Keratinocyte (primary cell): ENCODE data around the gene FAM120B. TPM values are rescaled to one million over a fixed set of nuclear protein-coding genes. Genes with fewer than 3 reads are reported as not detected.

Experiments
- DNase-seq: peaks from one replicate; pipeline ENCODE4 v3.0.0-alpha.2; 2011; ENCODE audit warnings: low read depth, missing footprints, low spot score
- FAIRE-seq: peaks from 2 replicates; lab custom pipeline; 2011; peaks lifted over from hg19 to GRCh38; lab: Jason Lieb, UNC
- H2AFZ ChIP-seq: 2 replicates; pipeline ENCODE4 v1.6.0; 2012; ENCODE audit warnings: low read length, control low read depth, inconsistent platforms; ENCODE audit not compliant: control insufficient read depth
- H3K27ac ChIP-seq: 2 replicates; pipeline ENCODE4 v1.5.1; 2011; ENCODE audit warnings: low read length; ENCODE audit not compliant: control insufficient read depth, insufficient read depth
- H3K27me3 ChIP-seq: 3 replicates; pipeline ENCODE4 v1.6.0; 2011; ENCODE audit warnings: low read length; ENCODE audit not compliant: control insufficient read depth, insufficient read depth; ENCODE audit errors: extremely low read depth
- H3K36me3 ChIP-seq, 2 experiments: 2 replicates in 1 of 2; 3 replicates in 1 of 2; pipeline ENCODE4 v1.5.1; 2011; ENCODE audit warnings: low read length in 2 of 2, mild to moderate bottlenecking in 1 of 2; ENCODE audit not compliant: control insufficient read depth in 2 of 2, insufficient read depth in 2 of 2; ENCODE audit errors: extremely low read depth in 1 of 2
- H3K4me1 ChIP-seq: 3 replicates; pipeline ENCODE4 v1.5.1; 2011; ENCODE audit warnings: low read length; ENCODE audit not compliant: control insufficient read depth, insufficient read depth; ENCODE audit errors: extremely low read depth
- H3K4me2 ChIP-seq: 3 replicates; pipeline ENCODE4 v1.6.0; 2011; ENCODE audit warnings: low read depth, low read length; ENCODE audit not compliant: control insufficient read depth, insufficient read depth; ENCODE audit errors: extremely low read depth
- H3K4me3 ChIP-seq, 3 experiments: fragments of 200-600 bp in 1 of 3; sonication (generic) in 1 of 3; 2 replicates in 2 of 3; 3 replicates in 1 of 3; pipeline ENCODE4 v1.5.1; 2011 to 2016; ENCODE audit warnings: low read length in 3 of 3, mild to moderate bottlenecking in 3 of 3, control low read depth in 2 of 3, inconsistent platforms in 1 of 3, low read depth in 1 of 3, mixed read lengths in 1 of 3, mixed run types in 1 of 3, moderate library complexity in 1 of 3; ENCODE audit not compliant: control insufficient read depth in 2 of 3, insufficient read depth in 2 of 3; ENCODE audit errors: extremely low read depth in 1 of 3
- H3K79me2 ChIP-seq: 2 replicates; pipeline ENCODE4 v1.6.0; 2012; ENCODE audit warnings: low read length; ENCODE audit not compliant: control insufficient read depth, insufficient read depth
- H3K9ac ChIP-seq: 3 replicates; pipeline ENCODE4 v1.6.0; 2011; ENCODE audit warnings: low read length; ENCODE audit not compliant: control insufficient read depth, insufficient read depth; ENCODE audit errors: extremely low read depth
- H3K9me1 ChIP-seq: 3 replicates; pipeline ENCODE4 v1.6.0; 2011; ENCODE audit warnings: low read length; ENCODE audit not compliant: control insufficient read depth, insufficient read depth; ENCODE audit errors: extremely low read depth
- H3K9me3 ChIP-seq: 2 replicates; pipeline ENCODE4 v1.5.1; 2012; ENCODE audit warnings: low read depth, low read length; ENCODE audit not compliant: control insufficient read depth
- H4K20me1 ChIP-seq: 3 replicates; pipeline ENCODE4 v1.6.0; 2011; ENCODE audit warnings: low read length; ENCODE audit not compliant: control insufficient read depth, insufficient read depth; ENCODE audit errors: extremely low read depth
- CTCF ChIP-seq, 3 experiments: IDR thresholded peaks in 1 of 3; conservative IDR thresholded peaks in 1 of 3; optimal IDR thresholded peaks in 1 of 3; 2 replicates in 2 of 3; 3 replicates in 1 of 3; pipeline versions ENCODE3 to v1.5.1; 2011; ENCODE audit warnings: low read length in 3 of 3, mild to moderate bottlenecking in 3 of 3, moderate library complexity in 2 of 3, control low read depth in 1 of 3, inconsistent platforms in 1 of 3; ENCODE audit not compliant: insufficient read depth in 2 of 3; ENCODE audit errors: extremely low read depth in 1 of 3
- EZH2 ChIP-seq: IDR thresholded peaks from one replicate; pipeline ENCODE4 v1.6.1; 2012; ENCODE audit warnings: inconsistent platforms, mild to moderate bottlenecking, low read length, moderate library complexity
- dilution Hi-C: fragments of 300-500 bp; cut with MboI; formaldehyde crosslinking; loops from one replicate; pipeline ENCODE4 v1.7.0; 2020; ENCODE audit warnings: low sequenced_read_pairs; ENCODE audit not compliant: extremely low pct_ligation_motif_present
- polyA plus RNA-seq, 5 experiments: library from polyadenylated mRNA; depleted of rRNA in 3 of 5; stranded (reverse) in 3 of 5; stranded (forward) in 1 of 5; unstranded in 1 of 5; fragments of >200 nt; gene quantifications; 1 replicate in 1 of 5; 2 replicates in 3 of 5; 3 replicates in 1 of 5; pipeline versions ENCODE4 v1.2.1 to v1.2.3, GENCODE V29; 2011 to 2012; ENCODE audit warnings: missing spikeins in 2 of 5, low read depth in 1 of 5, low replicate concordance in 1 of 5

The FAM120B gene
- polyA plus RNA-seq, 1 donor (not counting 4 experiments of a cell fraction or from before 2014, with no cell fraction given) = 17.4 TPM

- FAIRE-seq = no peak
- H3K36me3 ChIP-seq = peaks cover 22 to 32% of the 10 kb centered on the region in 2 experiments
- H3K9me1 ChIP-seq = no peaks in the 10 kb centered on the region
- peak overlapping the region; percentile 16 for H3K27ac ChIP-seq
- H3K4me1 ChIP-seq = peaks cover 38% of the 10 kb centered on the region
- peaks cover 39% of the 10 kb centered on the region for H3K79me2 ChIP-seq
- peak overlapping the region; percentile 79 for H3K9ac ChIP-seq
- peak overlapping the region; percentile 72 to 92 (median 81) for H3K4me3 ChIP-seq
- no peak overlapping the region for H2AFZ ChIP-seq
- peaks cover 8% of the 10 kb centered on the region for H4K20me1 ChIP-seq
- DNase-seq = no peak
- peak overlapping the region; percentile 79 for H3K4me2 ChIP-seq
- dilution Hi-C loops = no loop called here
- H3K9me3 ChIP-seq = no peaks in the 10 kb centered on the region
- H3K27me3 ChIP-seq = no peaks in the 10 kb centered on the region
- TF ChIP-seq CTCF (optimal IDR thresholded peaks at IDR 0.05 in 1 of 3, IDR thresholded peaks at IDR 0.05 in 1 of 3, conservative IDR thresholded peaks at IDR 0.05 in 1 of 3; ENCODE audit: extremely low read depth in 1 of 3, insufficient read depth in 2 of 3, low read length in 3 of 3) = no peak
- no peak for TF ChIP-seq EZH2
These were observed 18.4 kb upstream of the FAM120B start for GRCh38 chr6:170288091-170288631.

- Histone ChIP-seq H3K9me3 (no peaks in the 10 kb centered on the region), H3K9me1 (no peaks in the 10 kb centered on the region), H2AFZ (no peak overlapping the region), H3K4me1 (peaks cover 38% of the 10 kb centered on the region), H4K20me1 (peaks cover 8% of the 10 kb centered on the region), H3K4me2 (peak overlapping the region; percentile 79), H3K4me3 (peak overlapping the region; percentile 72 to 92 (median 81)), H3K27me3 (no peaks in the 10 kb centered on the region), H3K9ac (peak overlapping the region; percentile 79), H3K27ac (peak overlapping the region; percentile 16), H3K79me2 (peaks cover 39% of the 10 kb centered on the region), H3K36me3 (peaks cover 22 to 25% of the 10 kb centered on the region in 2 experiments)
- TF ChIP-seq EZH2 (no peak), CTCF (optimal IDR thresholded peaks at IDR 0.05 in 1 of 3, IDR thresholded peaks at IDR 0.05 in 1 of 3, conservative IDR thresholded peaks at IDR 0.05 in 1 of 3; ENCODE audit: extremely low read depth in 1 of 3, insufficient read depth in 2 of 3, low read length in 3 of 3) (no peak)
- no peak for DNase-seq
- FAIRE-seq = no peak
- dilution Hi-C loops = no loop called here
These were observed 17.7 kb upstream of the FAM120B start for GRCh38 chr6:170288852-170289179.
